GM21723 (cell line): Measurements from ENCODE around the gene DGKD.
"Not testable (repeated sequence)": the region's sequence is repeated elsewhere in the genome, so short reads cannot be mapped to it uniquely, and the experiment has no call there.

Experiments
- ATAC-seq: cut with Tn5 transposase; IDR thresholded peaks from one replicate; pipeline ENCODE4 v1.9.1; 2021; ENCODE audit warnings: mild to moderate bottlenecking, moderate library complexity; ENCODE audit not compliant: unreplicated experiment

The DGKD gene

DNA sequence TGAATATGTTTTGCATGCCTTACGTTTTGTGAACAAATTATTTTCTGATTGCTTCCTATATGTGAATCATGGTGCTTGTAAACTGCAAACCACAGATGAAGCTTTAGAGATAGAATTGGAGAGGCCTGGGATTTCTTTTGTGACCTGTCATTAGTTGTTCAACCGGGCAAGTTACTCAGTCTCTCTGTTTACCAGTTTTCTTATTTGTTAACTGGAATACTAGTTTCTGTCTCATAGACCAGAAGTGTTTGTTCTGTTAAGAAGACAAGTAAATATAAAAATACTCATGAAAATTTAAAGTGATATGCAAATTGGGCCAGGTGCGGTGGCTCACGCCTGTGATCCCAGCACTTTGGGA lies 27.3 kb downstream of the DGKD start:
- no peak for ATAC-seq

DNA sequence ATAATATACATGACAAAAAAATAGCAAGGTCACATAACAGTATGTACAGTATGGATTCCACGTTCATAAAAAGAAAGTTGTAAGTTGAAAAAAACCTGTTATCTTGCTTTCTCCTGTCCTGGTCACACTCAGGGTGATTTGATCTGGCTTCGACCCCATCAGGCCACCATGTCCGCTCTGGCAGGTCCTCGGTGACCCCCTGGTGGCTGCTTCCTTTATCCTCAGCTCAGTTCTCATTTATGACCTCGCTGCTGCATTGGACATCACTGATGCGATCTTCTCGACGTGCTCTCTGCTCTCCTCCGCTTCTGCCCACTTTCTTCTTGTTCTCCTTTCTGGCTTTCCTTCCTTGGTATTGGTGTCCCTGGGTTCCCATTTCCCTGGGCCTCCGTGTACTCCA lies 29.7 kb downstream of the DGKD start:
- no peak for ATAC-seq

DNA sequence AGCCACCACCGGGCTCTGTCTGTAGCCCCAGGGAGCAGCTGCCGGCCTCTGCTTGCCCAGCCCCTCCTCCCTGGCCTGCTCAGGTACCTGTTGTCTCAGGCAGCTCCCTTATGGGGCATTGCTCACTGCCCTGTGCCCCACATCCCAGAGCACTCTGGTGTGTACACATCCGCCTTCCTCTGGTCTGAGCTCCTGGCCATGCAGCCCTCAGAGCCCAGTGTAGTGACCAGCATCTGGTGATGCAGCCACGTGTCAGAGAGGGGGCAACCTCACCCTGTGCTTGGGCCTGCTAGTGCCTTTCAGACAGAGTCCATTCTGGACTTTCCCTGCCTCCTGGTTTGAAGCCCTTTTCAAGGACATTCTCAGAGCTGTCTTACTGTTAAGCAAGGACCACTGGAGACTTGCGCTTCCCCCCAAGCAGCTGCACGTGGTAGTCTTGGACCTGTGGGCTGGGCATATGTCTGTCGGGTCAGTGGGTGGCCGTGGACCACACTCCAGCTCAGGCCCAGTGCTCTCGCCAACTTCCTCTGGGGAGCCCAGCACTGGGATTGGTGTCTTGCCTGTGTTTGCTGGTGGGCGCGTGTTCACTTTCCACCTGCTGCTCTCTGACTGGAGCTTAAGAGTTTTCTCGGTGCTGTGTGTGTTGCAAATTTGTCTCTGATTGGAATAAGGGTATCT lies 30.7 kb downstream of the DGKD start:
- peak; percentile 5 for ATAC-seq

DNA sequence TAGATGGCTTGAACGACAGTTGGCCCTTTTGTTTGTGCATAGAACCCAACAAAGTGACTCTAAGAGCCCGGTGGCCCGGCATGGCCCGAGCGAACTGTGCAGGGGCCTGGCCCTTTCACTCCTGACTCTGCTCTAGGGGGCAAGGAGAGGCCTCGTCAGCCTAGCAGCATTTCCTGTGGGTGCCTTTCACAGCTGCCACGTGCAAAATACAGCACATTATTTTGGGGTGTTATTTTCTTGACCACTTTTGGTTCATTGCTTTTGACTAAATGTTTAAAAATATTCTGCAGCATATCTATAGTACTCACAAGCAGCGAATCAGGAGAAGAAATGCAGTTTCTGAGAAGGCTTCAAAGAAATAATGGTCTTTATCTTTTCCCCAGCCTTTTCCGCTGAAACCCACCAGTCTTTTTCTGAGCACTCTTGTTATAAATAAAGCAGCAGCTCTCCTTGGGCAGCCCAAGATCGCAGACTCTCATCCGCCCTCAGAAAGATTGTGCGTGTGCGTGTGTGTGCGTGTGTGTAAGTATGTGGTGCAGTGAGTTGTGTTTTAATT lies 31.3 kb downstream of the DGKD start:
- ATAC-seq = peak; percentile 73

DNA sequence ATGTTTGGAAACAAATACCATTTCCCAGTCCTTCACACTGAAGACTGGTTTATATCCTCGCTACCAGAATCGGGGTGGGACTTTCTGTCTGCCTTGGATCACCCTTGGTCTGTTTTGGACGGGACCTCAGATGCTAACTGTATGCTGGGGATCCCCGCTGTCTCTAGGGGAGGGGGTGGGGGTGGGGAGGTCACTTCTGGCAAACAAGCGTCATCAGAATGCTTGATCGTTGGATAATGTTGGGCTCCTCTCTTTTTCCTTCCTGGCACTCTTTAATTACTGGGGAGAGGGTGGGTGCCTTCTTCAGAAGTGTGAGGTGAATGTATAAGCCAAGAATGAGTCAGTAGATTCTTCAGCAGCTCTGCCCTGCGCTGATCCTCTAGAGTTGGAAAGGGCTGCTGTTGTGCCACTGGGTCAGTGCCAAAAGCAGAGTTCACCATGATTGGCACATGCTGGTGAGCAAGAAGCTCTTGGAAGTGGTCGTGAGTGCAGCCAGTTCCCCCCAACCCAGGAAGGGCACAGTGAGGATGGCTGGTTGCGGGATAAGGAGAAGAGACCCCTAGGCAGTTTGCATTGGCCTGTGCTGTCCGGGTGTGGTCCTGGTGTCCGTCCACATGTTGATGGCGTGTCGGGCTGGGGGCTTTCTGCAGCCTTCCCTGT lies 32.2 kb downstream of the DGKD start:
- no peak for ATAC-seq

DNA sequence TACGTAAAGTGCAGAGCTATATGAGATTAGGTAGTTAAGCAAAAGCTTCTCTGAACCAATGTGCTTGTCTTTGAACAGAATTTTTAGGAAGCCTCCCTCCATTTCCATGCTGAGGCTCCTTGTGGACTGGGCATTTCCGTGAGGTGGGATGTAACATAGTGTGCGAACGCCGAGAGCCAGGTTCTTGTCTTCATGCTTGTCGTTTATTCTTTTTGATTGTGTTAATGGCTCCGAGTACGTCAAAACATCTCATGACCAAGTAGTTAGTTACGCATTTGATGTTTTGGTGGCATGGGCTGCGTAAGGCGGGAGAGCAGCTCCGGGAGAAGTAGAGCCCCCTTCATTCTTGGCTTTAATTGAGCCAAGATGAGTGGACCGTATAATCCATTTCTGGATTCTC lies 32.9 kb downstream of the DGKD start:
- ATAC-seq = no peak

DNA sequence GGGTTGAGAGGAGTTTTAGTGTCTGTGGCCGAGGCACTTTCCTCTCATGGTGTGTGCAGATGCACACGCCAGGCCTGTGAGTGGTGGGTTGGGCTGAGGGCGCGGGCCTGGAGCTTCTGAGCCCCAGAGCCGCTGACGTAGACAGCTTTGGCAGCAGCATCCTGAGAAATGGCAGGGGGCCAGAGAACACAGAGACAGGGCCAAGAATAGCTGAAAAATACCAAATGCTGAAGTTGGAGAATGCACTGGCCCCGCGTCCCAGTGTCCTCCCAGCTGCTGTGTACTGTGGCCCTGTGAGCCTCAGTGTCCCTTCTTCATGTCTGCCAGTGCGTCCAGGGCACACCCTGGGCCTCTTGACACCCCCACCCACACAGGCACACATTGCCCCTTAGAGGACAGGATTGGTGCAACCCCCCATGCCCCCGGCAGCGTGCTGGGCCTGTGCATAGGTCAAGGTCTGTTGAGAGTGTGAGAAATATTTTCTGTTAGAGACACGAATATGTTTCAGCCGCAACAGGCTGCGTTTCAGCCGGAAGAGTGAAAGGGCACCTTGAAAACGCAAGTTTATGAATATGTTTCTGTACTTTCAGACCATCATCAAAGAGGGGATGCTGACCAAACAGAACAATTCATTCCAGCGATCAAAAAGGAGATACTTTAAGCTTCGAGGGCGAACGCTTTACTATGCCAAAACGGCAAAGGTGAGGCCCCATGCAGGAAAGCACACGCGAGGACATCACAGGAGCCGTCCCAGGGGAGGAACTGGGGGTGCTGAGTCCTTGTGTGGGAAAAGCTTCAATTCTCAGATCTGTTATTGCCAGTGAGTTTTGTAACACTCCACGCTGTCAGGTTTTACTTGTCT lies 33.6 kb downstream of the DGKD start:
- no peak for ATAC-seq

DNA sequence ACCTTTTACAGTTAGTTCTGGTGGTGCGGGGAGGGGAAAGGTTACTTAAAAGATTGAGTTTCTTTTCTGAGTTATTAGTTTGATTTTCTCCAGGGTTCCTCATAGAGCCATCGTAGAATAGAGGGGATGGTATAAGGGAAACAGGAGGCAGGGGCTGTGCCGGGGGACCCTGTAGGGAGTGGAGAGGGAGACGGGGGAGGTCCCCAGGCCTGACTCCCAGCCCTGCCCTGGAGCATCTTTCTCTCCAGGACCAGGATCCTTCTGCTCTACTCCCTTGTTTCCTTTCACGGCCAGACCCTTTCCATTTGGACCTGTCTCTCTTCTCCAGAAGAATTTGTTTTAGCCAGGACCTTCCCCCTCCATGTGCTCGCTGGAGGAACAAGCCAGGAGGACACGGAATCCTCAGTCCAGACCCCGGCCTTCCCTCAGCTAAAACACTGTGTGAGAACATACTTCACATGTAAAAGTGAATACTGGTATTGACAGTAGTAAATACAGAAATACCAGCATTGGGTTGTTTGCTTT lies 35.4 kb downstream of the DGKD start:
- ATAC-seq = no peak

DNA sequence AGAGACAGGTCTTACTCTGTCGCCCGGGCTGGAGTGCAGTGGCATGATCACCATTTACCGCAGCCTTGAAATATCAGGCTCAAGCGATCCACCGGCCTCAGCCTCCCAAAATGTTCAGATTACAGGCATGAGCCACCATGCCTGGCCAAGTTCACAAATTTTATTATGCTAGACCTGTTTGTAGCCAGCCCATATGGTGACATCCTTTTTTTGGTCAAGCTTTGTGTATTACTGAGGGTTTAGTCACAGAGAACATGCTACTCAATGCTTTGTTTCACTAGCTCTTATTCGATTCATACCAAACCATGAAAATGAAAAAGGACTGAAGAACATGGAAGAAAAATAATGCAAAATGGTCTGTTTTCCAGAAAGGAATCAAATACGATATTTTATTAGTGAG lies 41.4 kb downstream of the DGKD start:
- no peak for ATAC-seq

DNA sequence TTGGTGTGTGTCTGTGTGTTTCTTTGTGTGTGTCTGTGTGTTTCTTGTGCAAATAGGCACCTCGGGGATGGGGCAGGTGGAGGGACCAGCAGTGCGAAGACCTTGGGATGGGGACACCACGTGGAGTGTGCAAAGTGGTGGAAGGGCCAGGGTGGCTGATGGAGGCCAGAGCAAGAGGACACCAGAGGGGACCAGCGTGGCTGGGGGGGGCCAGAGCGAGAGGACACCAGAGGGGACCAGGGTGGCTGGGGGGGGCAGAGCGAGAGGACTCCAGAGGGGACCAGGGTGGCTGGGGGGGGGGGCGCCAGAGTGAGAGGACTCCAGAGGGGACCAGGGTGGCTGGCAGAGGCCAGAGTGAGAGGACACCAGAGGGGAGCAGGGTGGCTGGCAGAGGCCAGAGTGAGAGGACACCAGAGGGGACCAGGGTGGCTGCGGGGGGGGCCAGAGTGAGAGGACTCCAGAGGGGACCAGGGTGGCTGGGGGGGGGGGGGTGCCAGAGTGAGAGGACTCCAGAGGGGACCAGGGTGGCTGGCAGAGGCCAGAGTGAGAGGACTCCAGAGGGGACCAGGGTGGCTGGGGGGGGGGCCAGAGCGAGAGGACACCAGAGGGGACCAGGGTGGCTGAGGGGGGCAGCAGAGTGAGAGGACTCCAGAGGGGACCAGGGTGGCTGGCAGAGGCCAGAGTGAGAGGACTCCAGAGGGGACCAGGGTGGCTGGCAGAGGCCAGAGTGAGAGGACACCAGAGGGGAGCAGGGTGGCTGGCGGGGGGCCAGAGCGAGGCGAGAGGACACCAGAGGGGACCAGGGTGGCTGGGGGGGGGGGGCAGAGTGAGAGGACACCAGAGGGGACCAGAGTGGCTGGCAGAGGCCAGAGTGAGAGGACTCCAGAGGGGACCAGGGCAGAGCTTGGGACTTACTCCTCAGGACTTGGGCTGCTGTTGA lies 42.7 kb downstream of the DGKD start:
- ATAC-seq = not testable (repeated sequence)

DNA sequence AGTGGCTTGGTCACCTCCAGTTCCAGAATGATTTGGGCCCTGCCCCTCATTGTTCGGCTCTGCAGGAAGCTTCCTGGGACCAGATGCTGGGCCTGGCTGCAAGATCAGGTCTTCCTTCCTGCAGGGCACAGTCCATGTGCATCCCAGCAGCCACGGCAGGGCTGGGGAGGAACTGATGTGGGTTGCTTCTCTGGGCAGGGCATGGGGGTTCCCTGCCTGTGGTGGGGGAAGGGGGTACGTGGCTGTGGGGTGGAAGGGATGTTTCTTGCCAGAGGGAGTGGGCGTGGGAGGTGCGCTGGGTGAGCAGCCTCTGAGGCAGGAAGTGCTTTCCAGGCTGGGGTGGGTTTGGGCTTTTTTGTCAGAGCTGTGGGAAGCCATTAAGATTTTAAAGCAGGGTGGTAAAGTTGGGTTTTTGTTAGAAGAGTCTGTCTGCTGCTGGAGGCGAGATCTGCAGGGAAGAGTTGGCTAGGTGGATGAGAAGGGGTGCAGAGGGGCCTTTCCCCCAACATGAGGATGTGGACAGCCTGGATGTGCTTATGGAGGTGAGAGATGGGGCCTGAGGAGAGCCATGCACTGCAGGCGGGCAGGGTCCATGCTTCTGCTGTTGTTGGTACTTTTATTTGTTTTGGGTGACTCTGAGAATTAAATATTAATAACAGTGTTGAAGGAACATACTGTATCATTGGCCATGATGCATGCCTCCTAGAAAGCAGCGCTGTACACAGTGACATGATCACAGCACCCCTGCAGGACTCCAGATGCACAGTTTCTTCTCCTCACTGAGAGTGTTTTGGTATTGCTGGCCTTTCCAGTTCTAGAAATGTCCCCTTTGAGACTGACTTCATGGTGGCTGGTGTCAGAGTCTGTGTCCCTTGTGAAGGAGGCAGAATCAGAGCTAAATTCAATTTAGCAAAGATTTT lies 45.3 kb downstream of the DGKD start:
- no peak for ATAC-seq

DNA sequence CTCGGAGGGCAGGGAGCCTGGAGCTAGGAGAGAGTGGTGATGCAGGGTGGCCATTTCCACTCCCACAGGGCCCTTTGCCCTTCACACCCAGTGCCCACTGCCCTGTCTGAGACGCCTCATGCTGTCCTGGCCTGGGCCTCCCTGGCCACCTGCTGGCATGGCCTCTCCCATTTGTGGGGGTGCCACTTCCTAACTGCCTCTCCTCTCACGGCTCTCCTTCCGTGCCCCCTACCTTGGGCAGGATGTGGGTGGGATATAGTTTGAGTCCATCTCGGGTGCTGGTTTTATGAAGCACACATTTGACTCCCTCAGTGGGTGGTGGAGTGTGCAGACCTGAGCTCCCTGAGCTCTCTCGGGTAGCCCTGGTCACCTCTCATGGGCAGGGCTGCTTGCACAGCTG lies 46.0 kb downstream of the DGKD start:
- ATAC-seq = no peak

DNA sequence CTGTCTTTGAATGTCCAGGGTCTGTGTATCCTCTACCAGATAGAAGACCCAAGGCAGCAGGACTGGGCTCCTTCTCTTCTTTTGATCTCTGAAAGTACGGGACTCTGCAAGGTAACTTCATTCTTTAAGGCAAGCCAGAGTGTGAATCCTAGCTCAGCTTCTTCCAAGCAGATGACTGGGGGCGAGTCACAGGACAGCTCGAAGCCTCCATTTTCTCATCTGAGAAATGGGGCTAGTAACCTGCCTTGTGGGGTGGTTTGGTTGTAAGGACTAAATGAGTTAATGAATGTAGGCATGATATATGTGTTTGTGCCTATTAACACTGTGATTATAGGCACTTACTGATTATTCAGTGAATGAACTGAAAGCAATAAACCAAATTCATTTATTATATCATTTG lies 46.7 kb downstream of the DGKD start:
- ATAC-seq = no peak

DNA sequence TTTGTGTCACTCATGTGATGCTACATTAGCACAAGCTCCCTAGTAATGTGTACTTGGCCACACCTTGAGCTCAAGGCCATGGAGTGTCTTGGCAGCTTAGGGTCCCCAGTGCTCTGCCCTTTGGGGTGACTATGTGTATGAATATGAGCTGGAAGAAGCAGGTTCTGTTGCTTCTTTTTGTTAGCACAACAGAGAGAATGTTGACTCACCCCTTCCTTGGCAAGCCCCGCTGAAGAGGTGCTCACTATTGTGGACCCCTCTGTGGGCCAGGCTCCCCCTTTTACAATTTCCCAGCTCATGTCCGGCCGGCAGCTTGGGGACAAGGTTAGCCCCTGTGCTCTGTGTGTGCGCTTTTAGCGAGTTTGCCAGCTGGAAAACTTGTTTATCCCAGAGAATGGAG lies 48.1 kb downstream of the DGKD start:
- no peak for ATAC-seq

DNA sequence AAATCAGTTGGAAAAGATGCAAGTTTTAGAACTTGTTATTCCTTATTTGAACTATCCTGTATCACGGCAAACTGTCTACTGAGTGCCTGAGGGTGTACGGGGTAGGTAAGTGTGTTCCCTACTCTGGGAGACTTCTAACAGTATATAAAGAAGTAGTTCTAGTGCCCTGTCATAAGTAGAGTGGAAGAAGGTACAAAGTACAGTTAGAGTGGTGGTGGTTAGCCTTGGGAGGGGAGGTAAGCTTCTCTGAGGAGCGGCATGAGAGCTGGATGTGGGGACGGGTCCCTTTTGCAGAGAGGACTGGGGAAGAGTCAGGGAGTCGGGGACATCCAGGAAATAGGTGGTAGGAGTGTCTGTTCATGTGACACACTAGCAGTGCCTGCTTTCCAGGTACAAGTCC lies 48.5 kb downstream of the DGKD start:
- ATAC-seq = no peak

DNA sequence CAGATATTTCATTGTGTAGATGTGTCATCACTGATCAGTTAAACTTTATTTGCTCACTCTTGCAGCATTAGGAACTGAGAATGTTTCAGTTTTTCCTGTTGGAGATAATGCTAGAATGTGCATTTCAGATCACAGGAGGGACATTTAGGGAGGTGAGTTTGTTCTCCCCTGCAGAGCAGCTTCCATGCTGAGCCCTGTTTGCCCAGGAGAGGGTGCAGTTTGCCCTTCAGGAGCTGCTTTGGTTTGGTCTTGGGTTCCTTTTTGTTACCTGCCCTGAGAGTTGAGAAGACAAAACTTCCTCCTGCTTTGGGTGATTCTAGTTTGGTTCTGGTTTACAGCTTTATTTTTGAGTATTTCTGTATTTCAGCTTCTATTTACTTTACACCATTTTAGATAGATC lies 49.9 kb downstream of the DGKD start:
- ATAC-seq = peak; percentile 65

DNA sequence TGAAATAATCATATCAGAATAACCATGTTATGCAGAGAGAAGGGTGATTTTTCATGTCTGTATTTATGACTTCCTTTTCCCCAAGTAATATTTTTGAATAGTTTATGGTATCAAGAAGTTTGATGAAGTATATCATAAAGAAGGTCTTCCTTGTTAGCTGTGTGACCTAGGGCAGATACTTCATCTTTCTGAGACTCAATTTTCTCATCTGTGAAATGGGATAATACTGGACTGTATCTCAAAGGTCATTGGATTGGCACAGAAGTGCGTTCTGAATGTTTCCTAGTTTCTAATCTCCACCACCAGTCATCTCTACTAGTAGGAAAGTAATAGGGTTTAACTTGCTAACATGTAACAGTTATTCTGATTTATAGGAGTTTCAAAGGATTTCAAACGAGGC lies 52.6 kb downstream of the DGKD start:
- ATAC-seq = no peak

DNA sequence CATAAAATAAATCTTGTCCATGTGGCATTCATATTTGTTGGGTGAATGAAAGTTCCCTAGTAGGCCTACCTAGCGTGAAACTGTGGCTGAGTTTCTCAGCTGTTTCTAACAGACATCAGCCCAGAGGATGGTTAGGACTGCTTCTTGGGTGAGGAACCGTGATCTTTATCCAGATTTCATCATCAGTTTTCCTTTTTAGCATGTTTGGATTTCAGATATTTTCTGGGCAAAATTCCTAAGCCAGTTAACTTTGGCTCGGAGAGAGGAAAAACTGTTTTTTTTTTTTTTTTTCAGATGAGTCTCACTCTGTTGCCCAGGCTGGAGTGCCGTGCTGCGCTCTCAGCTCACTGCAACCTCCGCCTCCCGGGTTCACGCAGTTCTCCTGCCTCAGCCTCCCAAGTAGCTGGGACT lies 53.5 kb downstream of the DGKD start:
- ATAC-seq = no peak
